NCI-H2171 (cell line): ENCODE data around the gene TSPAN3.

Experiments used
- DNase-seq: peaks from one replicate; lab custom pipeline; 2025; lab: John Stamatoyannopoulos, UW

Gene TSPAN3

GRCh38 chr15:77023576-77024272 is 47.2 kb downstream of the TSPAN3 start:
- no peak for DNase-seq

GRCh38 chr15:77022646-77023575 is 48.0 kb downstream of the TSPAN3 start:
- no peak for DNase-seq

GRCh38 chr15:77021803-77022381 is 49.0 kb downstream of the TSPAN3 start:
- no peak for DNase-seq

- DNase-seq, result no peak
Observed at GRCh38 chr15:77021088-77021481, 49.8 kb downstream of the TSPAN3 start.

- DNase-seq, result no peak
Observed at GRCh38 chr15:77020348-77021087, 50.4 kb downstream of the TSPAN3 start.

- no peak for DNase-seq
Observed at GRCh38 chr15:77019521-77020331, 51.2 kb downstream of the TSPAN3 start.

GRCh38 chr15:77018796-77019505 is 52.0 kb downstream of the TSPAN3 start:
- no peak for DNase-seq

GRCh38 chr15:77017761-77018720 is 52.9 kb downstream of the TSPAN3 start:
- no peak for DNase-seq

- no peak for DNase-seq
Observed at GRCh38 chr15:77017091-77017660, 53.7 kb downstream of the TSPAN3 start.

GRCh38 chr15:77016321-77016695 is 54.6 kb downstream of the TSPAN3 start:
- no peak for DNase-seq

- DNase-seq, result no peak
Observed at GRCh38 chr15:77015646-77016320, 55.1 kb downstream of the TSPAN3 start.

GRCh38 chr15:77014132-77015081 is 56.5 kb downstream of the TSPAN3 start:
- no peak for DNase-seq

- DNase-seq, result no peak
Observed at GRCh38 chr15:77013776-77014131, 57.2 kb downstream of the TSPAN3 start.

- DNase-seq, result no peak
Observed at GRCh38 chr15:77012868-77013267, 58.0 kb downstream of the TSPAN3 start.

- no peak for DNase-seq
Observed at GRCh38 chr15:77012117-77012712, 58.7 kb downstream of the TSPAN3 start.

GRCh38 chr15:77010857-77011256 is 60.1 kb downstream of the TSPAN3 start:
- no peak for DNase-seq

- no peak for DNase-seq
Observed at GRCh38 chr15:77010312-77010686, 60.6 kb downstream of the TSPAN3 start.
